Neuronal stem cell (in vitro differentiated cells): ENCODE results near the gene PDK2.

Experiments used
- DNase-seq: peaks from one replicate; pipeline ENCODE4 v3.0.0-alpha.2; 2013; ENCODE audit warnings: low spot score
- H2AFZ ChIP-seq: one replicate; pipeline ENCODE4 v1.6.1; 2013; ENCODE audit warnings: mild to moderate bottlenecking, low read length, inconsistent platforms
- H2AK5ac ChIP-seq: 2 replicates; pipeline ENCODE4 v1.6.1; 2013; ENCODE audit warnings: low read depth, mild to moderate bottlenecking, inconsistent platforms, low read length, moderate library complexity, mixed read lengths
- H2BK120ac ChIP-seq: 2 replicates; pipeline ENCODE4 v1.6.1; 2013; ENCODE audit warnings: low read depth, mild to moderate bottlenecking, inconsistent platforms, low read length, moderate library complexity, mixed read lengths
- H2BK12ac ChIP-seq: one replicate; pipeline ENCODE4 v1.6.1; 2013; ENCODE audit warnings: low read length, inconsistent platforms
- H2BK15ac ChIP-seq: 2 replicates; pipeline ENCODE4 v1.6.1; 2013; ENCODE audit warnings: mild to moderate bottlenecking, low read length, inconsistent platforms, mixed read lengths
- H2BK5ac ChIP-seq: one replicate; pipeline ENCODE4 v1.6.1; 2013; ENCODE audit warnings: inconsistent platforms, mild to moderate bottlenecking, low read length, moderate library complexity
- H3K14ac ChIP-seq: one replicate; pipeline ENCODE4 v1.6.1; 2013; ENCODE audit warnings: low read length, inconsistent platforms
- H3K18ac ChIP-seq: 2 replicates; pipeline ENCODE4 v1.6.1; 2013; ENCODE audit warnings: low read length, inconsistent platforms
- H3K23ac ChIP-seq: 2 replicates; pipeline ENCODE4 v1.6.1; 2013; ENCODE audit warnings: low read depth, mild to moderate bottlenecking, mixed read lengths, low read length, inconsistent platforms; ENCODE audit not compliant: poor library complexity
- H3K27ac ChIP-seq: replicated peaks from 3 replicates; pipeline ENCODE4 v1.5.1; 2013; ENCODE audit warnings: low read length, inconsistent platforms
- H3K27me3 ChIP-seq, 3 experiments: 2 replicates each; pipeline ENCODE4 v1.6.1; 2013; ENCODE audit warnings: low read length in 3 of 3, mild to moderate bottlenecking in 2 of 3, inconsistent platforms in 1 of 3, low read depth in 1 of 3, mixed read lengths in 1 of 3, moderate library complexity in 1 of 3; ENCODE audit not compliant: control insufficient read depth in 3 of 3, insufficient read depth in 3 of 3
- H3K36me3 ChIP-seq, 2 donors: replicated peaks in 1 of 2; 2 replicates each; pipeline ENCODE4 v1.6.1; 2013; ENCODE audit warnings: low read length in 2 of 2; ENCODE audit not compliant: control insufficient read depth in 2 of 2, insufficient read depth in 2 of 2
- H3K4ac ChIP-seq: 2 replicates; pipeline ENCODE4 v1.6.1; 2013; ENCODE audit warnings: inconsistent platforms, mild to moderate bottlenecking, low read length, moderate library complexity
- H3K4me1 ChIP-seq, 2 donors: 1 replicate in 1 of 2; 2 replicates in 1 of 2; pipeline ENCODE4 v1.6.1; 2013; ENCODE audit warnings: low read length in 2 of 2, low read depth in 1 of 2; ENCODE audit not compliant: control insufficient read depth in 2 of 2, insufficient read depth in 1 of 2
- H3K4me2 ChIP-seq: one replicate; pipeline ENCODE4 v1.6.1; 2013; ENCODE audit warnings: mild to moderate bottlenecking, low read length, inconsistent platforms; ENCODE audit not compliant: insufficient read depth, poor library complexity, severe bottlenecking
- H3K4me3 ChIP-seq, 2 donors: 2 replicates each; pipeline ENCODE4 v1.5.1; 2013; ENCODE audit warnings: low read length in 2 of 2, mild to moderate bottlenecking in 2 of 2, inconsistent platforms in 1 of 2, moderate library complexity in 1 of 2
- H3K79me1 ChIP-seq: one replicate; pipeline ENCODE4 v1.6.1; 2013; ENCODE audit warnings: low read depth, mild to moderate bottlenecking, inconsistent platforms, low read length, moderate library complexity
- H3K9ac ChIP-seq: one replicate; pipeline ENCODE4 v1.6.1; 2013; ENCODE audit warnings: mild to moderate bottlenecking, low read depth, low read length, inconsistent platforms; ENCODE audit not compliant: poor library complexity
- H3K9me3 ChIP-seq, 2 donors: replicated peaks in 1 of 2; 2 replicates each; pipeline versions ENCODE3 to v1.6.1; 2013; ENCODE audit warnings: low read length in 2 of 2, mild to moderate bottlenecking in 2 of 2, inconsistent platforms in 1 of 2, low read depth in 1 of 2, mixed read lengths in 1 of 2, moderate library complexity in 1 of 2; ENCODE audit not compliant: control insufficient read depth in 2 of 2, insufficient read depth in 1 of 2
- H4K8ac ChIP-seq: one replicate; pipeline ENCODE4 v1.6.1; 2013; ENCODE audit warnings: low read depth, mild to moderate bottlenecking, inconsistent platforms, low read length, moderate library complexity
- H4K91ac ChIP-seq: one replicate; pipeline ENCODE4 v1.6.1; 2013; ENCODE audit warnings: low read length, low read depth, mild to moderate bottlenecking, inconsistent platforms; ENCODE audit not compliant: poor library complexity
- WGBS, 2 donors: extraction: QIAGEN DNeasy Blood & Tissue Kit; methylation state at CpG; one replicate each; pipeline ENCODE4 v1.1.7; 2013; ENCODE audit warnings: missing lambda C conversion rate in 2 of 2, mixed read lengths in 1 of 2; ENCODE audit not compliant: insufficient read length in 2 of 2, insufficient replicate concordance in 1 of 2; ENCODE audit errors: extremely low coverage in 2 of 2; 5-methylcytosine and 5-hydroxymethylcytosine counted together

The PDK2 gene

DNA sequence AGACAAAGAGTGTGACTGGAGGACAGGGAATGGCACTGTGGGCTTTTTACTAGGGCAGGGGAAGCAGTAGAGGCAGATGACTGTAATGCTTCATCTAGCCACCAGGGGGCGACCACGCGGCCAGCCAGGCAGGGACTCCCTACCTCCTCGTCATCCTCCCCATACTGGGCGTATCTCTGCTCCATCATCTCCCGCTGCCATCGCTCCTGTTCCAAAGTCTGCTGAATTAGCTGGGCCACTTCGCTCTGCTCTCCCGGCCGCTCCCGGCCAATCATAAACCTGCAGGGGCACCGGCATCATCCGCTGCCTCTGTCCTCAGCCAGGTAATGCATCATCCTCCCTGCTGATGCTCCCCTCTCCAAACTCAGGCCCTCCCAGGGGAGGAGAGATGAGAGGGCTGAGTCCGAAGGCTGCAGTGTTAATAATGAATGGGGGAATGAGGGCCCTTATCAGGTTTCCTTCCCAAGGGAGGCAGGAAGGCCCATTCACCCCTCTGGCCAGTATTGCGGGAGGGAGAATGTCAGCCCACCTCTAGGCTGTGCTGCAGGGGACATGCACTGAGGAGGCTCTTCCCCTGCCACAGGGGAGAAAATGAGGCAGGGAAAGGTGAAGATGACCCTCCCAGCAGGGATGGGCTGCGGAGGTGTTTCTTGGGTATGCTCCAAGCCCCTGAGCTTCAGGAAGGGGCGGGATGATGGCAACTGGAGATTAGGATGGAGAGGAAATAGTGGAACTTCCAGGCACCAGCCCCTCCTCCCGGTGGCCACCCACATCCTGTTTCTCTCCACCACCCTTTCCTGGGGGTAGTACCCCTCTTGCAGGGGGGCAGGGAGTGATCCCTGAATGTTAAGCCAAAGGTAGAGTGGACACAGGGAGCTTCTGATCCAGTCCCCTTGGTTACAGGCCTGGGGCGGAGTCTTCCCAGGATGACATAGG lies 45.1 kb downstream of the PDK2 start:
- Histone ChIP-seq H3K27me3 (no peaks in the 10 kb centered on the region), H3K4me2 (no peak overlapping the region), H2BK12ac (no peak overlapping the region), H2BK120ac (no peak overlapping the region), H3K4me3 (no peak overlapping the region), H4K8ac (no peak overlapping the region), H3K9me3 (peaks cover 0 to 9% of the 10 kb centered on the region in 2 donors), H3K4ac (no peak overlapping the region), H3K4me1 (peaks cover 0 to 1% of the 10 kb centered on the region in 2 donors), H3K23ac (no peak overlapping the region), H2AFZ (no peak overlapping the region), H3K79me1 (peaks cover 4% of the 10 kb centered on the region), H3K18ac (no peak overlapping the region), H3K36me3 (peaks cover 74 to 99% of the 10 kb centered on the region in 2 donors), H2BK15ac (no peak overlapping the region), H2AK5ac (no peak overlapping the region), H2BK5ac (no peak overlapping the region), H3K9ac (no peak overlapping the region), H3K27ac (no peak overlapping the region), H4K91ac (no peak overlapping the region), H3K14ac (no peak overlapping the region)
- DNase-seq = no peak
- no CpG with 5 or more reads among the region's 19 CpGs for WGBS, 2 donors

DNA sequence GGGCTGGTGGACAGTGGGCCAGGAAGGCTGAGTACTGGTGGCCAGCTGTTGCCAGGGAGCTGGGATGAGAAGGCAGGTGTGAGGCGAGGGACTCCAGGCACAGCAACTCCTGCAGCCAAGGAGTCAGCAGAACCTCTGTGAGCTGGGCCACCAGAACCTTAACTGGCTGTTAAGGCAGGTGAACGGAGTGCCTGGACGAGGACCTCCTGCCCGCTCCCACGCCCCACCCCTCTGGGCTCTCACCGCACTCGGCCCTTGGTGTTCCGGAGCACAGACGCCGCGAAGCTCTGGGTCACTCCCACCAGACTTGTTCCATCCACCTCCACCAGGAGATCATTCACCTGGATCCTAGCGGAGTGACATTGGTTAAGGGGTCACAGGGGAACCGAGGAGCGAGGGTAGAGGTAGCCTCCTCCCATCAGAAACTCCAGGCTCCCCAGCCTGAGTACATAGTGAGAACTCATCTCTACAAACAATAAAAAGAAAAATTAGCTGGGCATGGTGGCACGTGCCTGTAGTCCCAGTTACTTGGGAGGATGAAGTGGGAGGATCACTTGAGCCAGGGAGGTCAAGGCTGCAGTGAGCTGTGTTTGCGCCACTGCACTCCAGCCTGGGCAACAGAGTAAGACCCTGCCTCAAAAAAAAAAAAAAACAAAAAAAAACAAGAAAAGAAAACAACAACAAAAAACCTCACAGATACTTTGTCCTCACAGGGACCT lies 46.0 kb downstream of the PDK2 start:
- no peak overlapping the region for H3K4me2 ChIP-seq
- H4K91ac ChIP-seq = no peak overlapping the region
- no peak overlapping the region for H2BK15ac ChIP-seq
- H3K36me3 ChIP-seq = peaks cover 71 to 99% of the 10 kb centered on the region in 2 donors
- no peak overlapping the region for H2BK120ac ChIP-seq
- no peak for DNase-seq
- no peaks in the 10 kb centered on the region for H3K27me3 ChIP-seq
- no peak overlapping the region for H2AFZ ChIP-seq
- H3K9me3 ChIP-seq = peaks cover 0 to 9% of the 10 kb centered on the region in 2 donors
- no peak overlapping the region for H4K8ac ChIP-seq
- H3K23ac ChIP-seq = no peak overlapping the region
- no peak overlapping the region for H3K27ac ChIP-seq
- H3K4me3 ChIP-seq = no peak overlapping the region
- WGBS, 2 donors = no CpG with 5 or more reads among the region's 16 CpGs
- H2BK12ac ChIP-seq = no peak overlapping the region
- H3K4me1 ChIP-seq = peaks cover 0 to 1% of the 10 kb centered on the region in 2 donors
- no peak overlapping the region for H3K14ac ChIP-seq
- no peak overlapping the region for H2AK5ac ChIP-seq
- peaks cover 7% of the 10 kb centered on the region for H3K79me1 ChIP-seq
- H3K18ac ChIP-seq = no peak overlapping the region
- no peak overlapping the region for H2BK5ac ChIP-seq
- H3K9ac ChIP-seq = no peak overlapping the region
- H3K4ac ChIP-seq = no peak overlapping the region

DNA sequence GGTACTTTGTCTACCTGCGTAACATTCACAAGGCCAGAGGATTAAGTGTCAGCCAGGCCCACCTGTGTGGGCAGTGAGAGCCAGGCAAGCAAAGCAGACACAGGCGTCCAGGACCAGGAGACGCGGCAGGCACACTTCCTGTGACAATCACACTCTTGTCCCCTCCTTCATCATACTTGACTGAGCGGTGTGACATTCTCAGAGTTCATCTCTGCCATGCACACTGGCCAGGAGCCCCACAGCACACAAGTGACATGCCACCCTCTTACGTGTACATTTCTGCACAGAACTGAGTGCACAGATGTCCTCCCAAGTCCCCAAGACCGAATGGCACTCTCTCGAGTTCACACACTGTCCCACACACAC lies 46.6 kb downstream of the PDK2 start:
- peaks cover 71 to 97% of the 10 kb centered on the region in 2 donors for H3K36me3 ChIP-seq

More for the DNA sequence above, 46.6 kb downstream of the PDK2 start:
- H3K9me3 ChIP-seq = peaks cover 0 to 9% of the 10 kb centered on the region in 2 donors
- H3K4me2 ChIP-seq = no peak overlapping the region
- H2AK5ac ChIP-seq = no peak overlapping the region
- H2BK5ac ChIP-seq = no peak overlapping the region
- no peak for DNase-seq
- H4K8ac ChIP-seq = no peak overlapping the region
- no peak overlapping the region for H4K91ac ChIP-seq
- no peak overlapping the region for H2BK120ac ChIP-seq
- H3K27me3 ChIP-seq = no peaks in the 10 kb centered on the region
- H3K27ac ChIP-seq = no peak overlapping the region
- peaks cover 0 to 6% of the 10 kb centered on the region in 2 donors for H3K4me1 ChIP-seq
- peak overlapping the region in 1 of 2 donors; percentile 9 for H3K4me3 ChIP-seq
- H3K18ac ChIP-seq = no peak overlapping the region
- H2AFZ ChIP-seq = no peak overlapping the region
- H2BK15ac ChIP-seq = no peak overlapping the region
- H3K14ac ChIP-seq = no peak overlapping the region
- no CpG with 5 or more reads among the region's 8 CpGs for WGBS, 2 donors
- H2BK12ac ChIP-seq = no peak overlapping the region
- no peak overlapping the region for H3K4ac ChIP-seq
- H3K9ac ChIP-seq = no peak overlapping the region
- H3K23ac ChIP-seq = peak overlapping the region; percentile 22
- H3K79me1 ChIP-seq = peaks cover 9% of the 10 kb centered on the region
